ENCODE measurements around the gene SPINK2. TPM values are rescaled to one million over a fixed set of nuclear protein-coding genes. Genes with fewer than 3 reads are reported as not detected.

Gene SPINK2
- total RNA-seq, 1 donor from 2014 or later: not detected

DNA sequence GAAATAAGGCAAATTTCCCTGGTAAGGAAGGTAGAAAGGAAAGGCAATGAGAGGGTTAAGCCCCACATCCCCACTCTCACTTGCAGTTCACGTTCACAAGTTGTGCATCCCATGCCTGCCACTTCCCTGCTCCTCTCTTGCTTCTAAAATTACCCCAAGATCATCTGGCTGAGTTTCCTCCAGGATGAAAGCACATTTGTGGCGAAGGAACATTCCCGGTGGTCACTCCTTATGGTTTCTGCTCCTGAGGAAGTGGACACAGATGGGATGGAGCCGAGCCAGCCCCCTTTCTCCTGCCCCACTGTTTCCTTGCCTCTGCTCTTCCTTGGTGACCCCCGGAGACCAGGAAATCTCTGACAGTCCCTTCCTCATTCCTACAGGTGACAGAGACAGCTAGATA lies 37.5 kb downstream of the SPINK2 start:
- no peak overlapping the region for H3K4me3 ChIP-seq
- H3K27ac ChIP-seq: no peak overlapping the region
- no peaks in the 10 kb centered on the region for H3F3A ChIP-seq (ENCODE audit: low read depth)
- no peak overlapping the region for H3K4me2 ChIP-seq
- no peaks in the 10 kb centered on the region for H4K20me1 ChIP-seq (ENCODE audit: low read depth)
- no peaks in the 10 kb centered on the region for H3K36me3 Mint-ChIP-seq
- H3K9me3 Mint-ChIP-seq: no peaks in the 10 kb centered on the region
- peaks cover 2% of the 10 kb centered on the region for H3K27me3 Mint-ChIP-seq (ENCODE audit: insufficient read depth, low read depth)
- H3K4me1 ChIP-seq: peaks cover 7% of the 10 kb centered on the region
- no peaks in the 10 kb centered on the region for H3K27me3 ChIP-seq
- no peak overlapping the region for H2AFZ ChIP-seq (replicated peaks)
- H3K4me1 Mint-ChIP-seq: peaks cover 10% of the 10 kb centered on the region
- no peak overlapping the region for H3K9ac ChIP-seq
- DNase-seq (ENCODE audit: low spot score): no peak
- no peaks in the 10 kb centered on the region for H3K36me3 ChIP-seq
- no peaks in the 10 kb centered on the region for H3K79me2 ChIP-seq (ENCODE audit: low read depth)
- no peak overlapping the region for H3K27ac Mint-ChIP-seq
- no peaks in the 10 kb centered on the region for H3K9me3 ChIP-seq (ENCODE audit: low read depth)
- H3K4me3 Mint-ChIP-seq: no peak overlapping the region
- no peak for TF ChIP-seq EZH2phosphoT487 (IDR thresholded peaks at IDR 0.05)
- no peak for TF ChIP-seq CTCF (IDR thresholded peaks at IDR 0.05)
- TF ChIP-seq EZH2 (IDR thresholded peaks at IDR 0.05): no peak

- no peak overlapping the region for H3K27ac Mint-ChIP-seq
- H3K9me3 Mint-ChIP-seq: no peaks in the 10 kb centered on the region
- no peak overlapping the region for H3K4me2 ChIP-seq
- H2AFZ ChIP-seq (replicated peaks): no peak overlapping the region
- H4K20me1 ChIP-seq (ENCODE audit: low read depth): no peaks in the 10 kb centered on the region
- H3K4me1 Mint-ChIP-seq: peaks cover 5% of the 10 kb centered on the region
- H3K9ac ChIP-seq: no peak overlapping the region
- peaks cover 3% of the 10 kb centered on the region for H3K4me1 ChIP-seq
- H3F3A ChIP-seq (ENCODE audit: low read depth): no peaks in the 10 kb centered on the region
- no peak for TF ChIP-seq EZH2 (IDR thresholded peaks at IDR 0.05)
- no peak for TF ChIP-seq CTCF (IDR thresholded peaks at IDR 0.05)
- TF ChIP-seq EZH2phosphoT487 (IDR thresholded peaks at IDR 0.05): no peak
- no peaks in the 10 kb centered on the region for H3K36me3 ChIP-seq
- H3K79me2 ChIP-seq (ENCODE audit: low read depth): no peaks in the 10 kb centered on the region
- no peaks in the 10 kb centered on the region for H3K27me3 ChIP-seq
- no peaks in the 10 kb centered on the region for H3K9me3 ChIP-seq (ENCODE audit: low read depth)
- no peak for DNase-seq (ENCODE audit: low spot score)
- H3K36me3 Mint-ChIP-seq: no peaks in the 10 kb centered on the region
- no peak overlapping the region for H3K4me3 ChIP-seq
- no peak overlapping the region for H3K4me3 Mint-ChIP-seq
- peaks cover 2% of the 10 kb centered on the region for H3K27me3 Mint-ChIP-seq (ENCODE audit: insufficient read depth, low read depth)
- H3K27ac ChIP-seq: no peak overlapping the region
These were observed 39.5 kb downstream of the SPINK2 start for GRCh38 chr4:56782019-56782418.

DNA sequence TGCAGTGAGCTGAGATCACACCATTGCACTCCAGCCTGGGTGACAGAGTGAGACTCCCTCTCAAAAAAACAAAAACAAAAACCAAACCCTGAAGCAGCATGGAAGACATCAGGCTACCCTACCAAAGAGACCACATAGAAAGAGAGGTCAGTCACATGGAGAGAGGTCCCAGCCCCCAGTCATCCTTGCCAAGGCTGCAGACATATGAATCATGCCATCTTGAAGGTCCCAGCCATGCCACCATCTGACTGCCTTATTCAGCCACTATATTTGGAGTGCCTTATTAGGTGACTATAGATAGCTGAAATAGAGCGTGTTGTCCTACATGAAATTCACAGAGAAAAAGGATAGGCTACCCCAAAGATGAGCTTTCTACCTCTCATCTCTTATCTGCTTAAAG lies 48.2 kb downstream of the SPINK2 start:
- no peak overlapping the region for H3K4me3 ChIP-seq
- TF ChIP-seq EZH2phosphoT487 (IDR thresholded peaks at IDR 0.05): no peak
- no peak for TF ChIP-seq EZH2 (IDR thresholded peaks at IDR 0.05)
- TF ChIP-seq CTCF (IDR thresholded peaks at IDR 0.05): no peak

More for the DNA sequence above, 48.2 kb downstream of the SPINK2 start:
- H2AFZ ChIP-seq (replicated peaks): no peak overlapping the region
- no peaks in the 10 kb centered on the region for H3K36me3 ChIP-seq
- H4K20me1 ChIP-seq (ENCODE audit: low read depth): no peaks in the 10 kb centered on the region
- H3F3A ChIP-seq (ENCODE audit: low read depth): no peaks in the 10 kb centered on the region
- Mint-ChIP-seq H3K36me3 (no peaks in the 10 kb centered on the region), H3K9me3 (no peaks in the 10 kb centered on the region), H3K27ac (no peak overlapping the region), H3K4me1 (peaks cover 3% of the 10 kb centered on the region), H3K27me3 (ENCODE audit: insufficient read depth, low read depth) (peaks cover 3% of the 10 kb centered on the region), H3K4me3 (no peak overlapping the region)
- H3K27ac ChIP-seq: no peak overlapping the region
- peaks cover 4% of the 10 kb centered on the region for H3K4me1 ChIP-seq
- no peaks in the 10 kb centered on the region for H3K9me3 ChIP-seq (ENCODE audit: low read depth)
- H3K4me2 ChIP-seq: no peak overlapping the region
- H3K27me3 ChIP-seq: no peaks in the 10 kb centered on the region
- DNase-seq (ENCODE audit: low spot score): no peak
- no peak overlapping the region for H3K9ac ChIP-seq
- no peaks in the 10 kb centered on the region for H3K79me2 ChIP-seq (ENCODE audit: low read depth)
